GM12874 (cell line): ENCODE measurements around the gene ACADM.

Experiments
- CTCF ChIP-seq: IDR thresholded peaks from 2 replicates; pipeline ENCODE4 v1.5.1; 2011; ENCODE audit warnings: low read depth, mild to moderate bottlenecking, control low read depth, low read length, moderate library complexity; ENCODE audit not compliant: insufficient read depth

The ACADM gene

GRCh38 chr1:75725861-75726361 is 1.4 kb downstream of the ACADM start:
- TF ChIP-seq CTCF, result no peak

GRCh38 chr1:75727571-75727970 is 3.1 kb downstream of the ACADM start:
- TF ChIP-seq CTCF, result no peak

GRCh38 chr1:75730432-75730831 is 5.9 kb downstream of the ACADM start:
- no peak for TF ChIP-seq CTCF

GRCh38 chr1:75731881-75732280 is 7.4 kb downstream of the ACADM start:
- TF ChIP-seq CTCF, result no peak

- TF ChIP-seq CTCF, result no peak
These were observed 8.2 kb downstream of the ACADM start for GRCh38 chr1:75732703-75733102.

- no peak for TF ChIP-seq CTCF
These were observed 9.2 kb downstream of the ACADM start for GRCh38 chr1:75733661-75734060.

GRCh38 chr1:75736016-75736415 is 11.5 kb downstream of the ACADM start:
- no peak for TF ChIP-seq CTCF
